ENCODE data around the gene PRICKLE1.

- TF ChIP-seq CTCF (IDR thresholded peaks at IDR 0.05; ENCODE audit: low read length) (no peak), EZH2 (IDR thresholded peaks at IDR 0.05; ENCODE audit: borderline replicate concordance, low read length) (no peak)
Measured at GRCh38 chr12:42477941-42478340, 111.6 kb downstream of the PRICKLE1 start.

All from OCI-LY1 (cell line).